HG03521 (cell line): Measurements from ENCODE around the gene ANXA11.

Experiments
- ATAC-seq: cut with Tn5 transposase; IDR thresholded peaks from one replicate; pipeline ENCODE4 v1.9.1; 2021; ENCODE audit warnings: mild to moderate bottlenecking, moderate library complexity; ENCODE audit not compliant: unreplicated experiment

ANXA11 gene

GRCh38 chr10:80110986-80111385 lies 94.4 kb downstream of the ANXA11 start:
- no peak for ATAC-seq

DNA sequence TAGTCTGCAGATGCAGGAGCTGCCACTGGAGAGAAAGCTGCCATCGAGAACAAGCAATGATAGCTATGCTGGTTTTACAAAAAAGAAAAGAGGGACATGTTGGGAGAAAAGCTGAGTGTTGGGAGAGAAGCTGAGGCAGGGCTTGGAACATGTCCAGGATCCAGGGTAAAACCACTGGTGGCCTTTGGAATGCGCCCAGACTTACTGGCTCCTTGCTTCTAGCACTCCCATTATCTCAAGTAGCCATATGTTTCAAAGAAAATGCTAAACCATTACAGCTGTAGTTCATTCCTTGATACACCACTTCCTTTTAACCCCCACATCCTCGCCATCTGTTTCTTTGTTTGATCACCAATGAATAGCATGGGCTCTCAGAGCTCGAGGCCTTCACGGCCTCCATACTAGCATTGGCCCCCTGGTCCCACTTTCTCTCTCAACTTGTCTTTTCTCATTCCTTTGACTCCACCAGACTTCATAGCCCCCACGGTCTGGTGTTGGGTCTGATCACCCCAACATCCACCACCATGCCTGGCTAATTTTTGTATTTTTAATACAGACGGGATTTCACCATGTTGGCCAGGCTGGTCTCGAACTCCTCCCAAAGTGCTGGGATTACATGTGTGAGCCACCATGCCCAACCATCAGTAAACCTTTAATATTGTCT lies 96.6 kb downstream of the ANXA11 start:
- ATAC-seq, result no peak

DNA sequence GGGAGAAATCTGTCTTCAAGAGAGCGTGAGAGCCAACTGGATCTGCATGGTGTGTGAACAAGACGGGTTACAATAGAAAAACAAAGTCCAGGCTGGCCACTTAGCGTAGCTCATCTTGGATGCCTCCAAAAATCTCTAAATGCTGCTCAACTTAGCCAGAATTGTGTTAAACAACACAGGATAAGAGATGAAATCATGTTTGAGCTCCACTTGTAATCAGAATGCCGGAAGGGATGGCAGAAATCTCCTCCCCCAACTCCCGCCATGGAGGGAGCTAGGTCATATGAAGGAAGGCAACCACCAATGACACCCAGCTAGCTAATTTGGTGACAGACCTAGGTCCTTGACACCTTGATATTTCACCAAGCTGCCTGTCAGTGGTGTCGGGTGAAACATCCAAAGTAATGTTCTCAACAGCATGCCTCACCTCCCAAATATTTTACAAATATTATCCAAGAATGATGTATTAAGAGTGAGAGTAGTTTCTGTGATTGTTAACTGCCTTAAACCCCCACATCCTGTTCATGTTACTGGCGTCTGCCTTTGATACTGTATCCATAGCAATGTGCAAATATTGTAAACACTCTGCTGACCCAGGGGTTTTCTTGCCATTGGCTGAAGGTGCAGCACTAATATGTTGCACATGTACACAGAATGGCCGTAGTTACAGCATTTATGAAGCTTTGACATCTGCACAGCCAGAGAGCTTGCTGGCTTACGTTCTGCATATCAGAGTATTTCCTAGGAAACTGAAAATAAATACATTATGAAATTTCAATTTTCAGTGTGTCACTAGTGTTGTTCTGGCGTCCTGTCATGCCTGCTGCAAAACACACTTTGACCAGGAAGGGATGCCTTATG lies 101.0 kb downstream of the ANXA11 start:
- ATAC-seq, result peak; percentile 98
